GM23338 (cell line): ENCODE results near the gene GADL1.

Source experiments
- CREB1 ChIP-seq: fragments of 250-450 bp; sonication (Bioruptor Pico); IDR thresholded peaks from 2 replicates; pipeline ENCODE4 v1.5.0; 2020; ENCODE audit warnings: low read depth, mild to moderate bottlenecking, moderate library complexity
- EZH2 ChIP-seq: fragments of 200-600 bp; sonication (generic); IDR thresholded peaks from one replicate; pipeline ENCODE4 v1.8.0; 2017; ENCODE audit warnings: antibody characterized with exemption, mild to moderate bottlenecking, low read depth; ENCODE audit not compliant: unreplicated experiment
- EZH2phosphoT487 ChIP-seq: fragments of 200-600 bp; sonication (generic); IDR thresholded peaks from one replicate; pipeline ENCODE4 v1.8.1; 2018; ENCODE audit warnings: antibody characterized with exemption; ENCODE audit not compliant: unreplicated experiment
- JUNB ChIP-seq: IDR thresholded peaks from one replicate; pipeline ENCODE4 v1.6.1; 2016; ENCODE audit warnings: antibody characterized with exemption; ENCODE audit not compliant: unreplicated experiment
- POLR2AphosphoS5 ChIP-seq: IDR thresholded peaks from 2 replicates; pipeline ENCODE4 v1.6.1; 2016; ENCODE audit warnings: antibody characterized with exemption, low read depth
- STAT1 ChIP-seq: IDR thresholded peaks from one replicate; pipeline ENCODE4 v1.6.1; 2016; ENCODE audit warnings: antibody characterized with exemption; ENCODE audit not compliant: unreplicated experiment
- ZNF331 ChIP-seq: fragments of 250-450 bp; sonication (Bioruptor Pico); IDR thresholded peaks from 2 replicates; pipeline ENCODE4 v1.5.0; 2020; ENCODE audit warnings: low read depth, mild to moderate bottlenecking, moderate library complexity
- TF ChIP-seq, protein P1 (sequence below), 2 experiments: fragments of 200-600 bp in 1 of 2; sonication (generic) in 1 of 2; conservative IDR thresholded peaks; 2 replicates each; pipeline versions ENCODE4 v1.5.1 to v1.6.1; 2016 to 2017; ENCODE audit warnings: antibody characterized with exemption in 2 of 2, low read depth in 2 of 2, mild to moderate bottlenecking in 2 of 2, moderate library complexity in 1 of 2
- TF ChIP-seq, protein P2 (sequence below): IDR thresholded peaks from one replicate; pipeline ENCODE4 v1.6.1; 2018; ENCODE audit warnings: antibody characterized with exemption; ENCODE audit not compliant: unreplicated experiment

DNA sequence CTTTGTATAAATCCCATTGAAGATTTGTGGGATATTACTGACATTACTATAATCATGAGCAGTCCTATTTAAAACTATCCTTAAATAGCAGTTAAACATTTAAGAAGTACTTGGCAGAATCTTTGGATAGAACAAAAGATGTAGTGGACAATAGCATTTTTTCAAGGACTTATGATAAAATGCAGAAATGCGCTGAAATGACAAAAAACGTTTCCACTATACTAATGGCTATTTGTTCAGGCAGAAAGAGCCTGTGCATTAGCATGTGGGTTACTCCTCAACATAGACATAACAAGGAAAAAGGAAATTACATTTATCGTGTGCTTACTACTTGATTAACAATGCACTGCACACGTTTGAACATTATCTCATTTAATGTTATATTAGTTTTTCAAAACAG, 80.7 kb downstream of the GADL1 start:
- TF ChIP-seq, protein P1, sequence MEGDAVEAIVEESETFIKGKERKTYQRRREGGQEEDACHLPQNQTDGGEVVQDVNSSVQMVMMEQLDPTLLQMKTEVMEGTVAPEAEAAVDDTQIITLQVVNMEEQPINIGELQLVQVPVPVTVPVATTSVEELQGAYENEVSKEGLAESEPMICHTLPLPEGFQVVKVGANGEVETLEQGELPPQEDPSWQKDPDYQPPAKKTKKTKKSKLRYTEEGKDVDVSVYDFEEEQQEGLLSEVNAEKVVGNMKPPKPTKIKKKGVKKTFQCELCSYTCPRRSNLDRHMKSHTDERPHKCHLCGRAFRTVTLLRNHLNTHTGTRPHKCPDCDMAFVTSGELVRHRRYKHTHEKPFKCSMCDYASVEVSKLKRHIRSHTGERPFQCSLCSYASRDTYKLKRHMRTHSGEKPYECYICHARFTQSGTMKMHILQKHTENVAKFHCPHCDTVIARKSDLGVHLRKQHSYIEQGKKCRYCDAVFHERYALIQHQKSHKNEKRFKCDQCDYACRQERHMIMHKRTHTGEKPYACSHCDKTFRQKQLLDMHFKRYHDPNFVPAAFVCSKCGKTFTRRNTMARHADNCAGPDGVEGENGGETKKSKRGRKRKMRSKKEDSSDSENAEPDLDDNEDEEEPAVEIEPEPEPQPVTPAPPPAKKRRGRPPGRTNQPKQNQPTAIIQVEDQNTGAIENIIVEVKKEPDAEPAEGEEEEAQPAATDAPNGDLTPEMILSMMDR (conservative IDR thresholded peaks at IDR 0.05; ENCODE audit: low read depth in 2 of 2), result no peak
- no peak for TF ChIP-seq ZNF331
- TF ChIP-seq, protein P2, sequence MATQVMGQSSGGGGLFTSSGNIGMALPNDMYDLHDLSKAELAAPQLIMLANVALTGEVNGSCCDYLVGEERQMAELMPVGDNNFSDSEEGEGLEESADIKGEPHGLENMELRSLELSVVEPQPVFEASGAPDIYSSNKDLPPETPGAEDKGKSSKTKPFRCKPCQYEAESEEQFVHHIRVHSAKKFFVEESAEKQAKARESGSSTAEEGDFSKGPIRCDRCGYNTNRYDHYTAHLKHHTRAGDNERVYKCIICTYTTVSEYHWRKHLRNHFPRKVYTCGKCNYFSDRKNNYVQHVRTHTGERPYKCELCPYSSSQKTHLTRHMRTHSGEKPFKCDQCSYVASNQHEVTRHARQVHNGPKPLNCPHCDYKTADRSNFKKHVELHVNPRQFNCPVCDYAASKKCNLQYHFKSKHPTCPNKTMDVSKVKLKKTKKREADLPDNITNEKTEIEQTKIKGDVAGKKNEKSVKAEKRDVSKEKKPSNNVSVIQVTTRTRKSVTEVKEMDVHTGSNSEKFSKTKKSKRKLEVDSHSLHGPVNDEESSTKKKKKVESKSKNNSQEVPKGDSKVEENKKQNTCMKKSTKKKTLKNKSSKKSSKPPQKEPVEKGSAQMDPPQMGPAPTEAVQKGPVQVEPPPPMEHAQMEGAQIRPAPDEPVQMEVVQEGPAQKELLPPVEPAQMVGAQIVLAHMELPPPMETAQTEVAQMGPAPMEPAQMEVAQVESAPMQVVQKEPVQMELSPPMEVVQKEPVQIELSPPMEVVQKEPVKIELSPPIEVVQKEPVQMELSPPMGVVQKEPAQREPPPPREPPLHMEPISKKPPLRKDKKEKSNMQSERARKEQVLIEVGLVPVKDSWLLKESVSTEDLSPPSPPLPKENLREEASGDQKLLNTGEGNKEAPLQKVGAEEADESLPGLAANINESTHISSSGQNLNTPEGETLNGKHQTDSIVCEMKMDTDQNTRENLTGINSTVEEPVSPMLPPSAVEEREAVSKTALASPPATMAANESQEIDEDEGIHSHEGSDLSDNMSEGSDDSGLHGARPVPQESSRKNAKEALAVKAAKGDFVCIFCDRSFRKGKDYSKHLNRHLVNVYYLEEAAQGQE, result no peak
- no peak for TF ChIP-seq POLR2AphosphoS5
- TF ChIP-seq EZH2, result no peak
- TF ChIP-seq CREB1 (CRISPR knock-in tag), result no peak
- TF ChIP-seq STAT1, result no peak
- no peak for TF ChIP-seq EZH2phosphoT487
- no peak for TF ChIP-seq JUNB
